Measurements from ENCODE around the gene CAPN5.

DNA sequence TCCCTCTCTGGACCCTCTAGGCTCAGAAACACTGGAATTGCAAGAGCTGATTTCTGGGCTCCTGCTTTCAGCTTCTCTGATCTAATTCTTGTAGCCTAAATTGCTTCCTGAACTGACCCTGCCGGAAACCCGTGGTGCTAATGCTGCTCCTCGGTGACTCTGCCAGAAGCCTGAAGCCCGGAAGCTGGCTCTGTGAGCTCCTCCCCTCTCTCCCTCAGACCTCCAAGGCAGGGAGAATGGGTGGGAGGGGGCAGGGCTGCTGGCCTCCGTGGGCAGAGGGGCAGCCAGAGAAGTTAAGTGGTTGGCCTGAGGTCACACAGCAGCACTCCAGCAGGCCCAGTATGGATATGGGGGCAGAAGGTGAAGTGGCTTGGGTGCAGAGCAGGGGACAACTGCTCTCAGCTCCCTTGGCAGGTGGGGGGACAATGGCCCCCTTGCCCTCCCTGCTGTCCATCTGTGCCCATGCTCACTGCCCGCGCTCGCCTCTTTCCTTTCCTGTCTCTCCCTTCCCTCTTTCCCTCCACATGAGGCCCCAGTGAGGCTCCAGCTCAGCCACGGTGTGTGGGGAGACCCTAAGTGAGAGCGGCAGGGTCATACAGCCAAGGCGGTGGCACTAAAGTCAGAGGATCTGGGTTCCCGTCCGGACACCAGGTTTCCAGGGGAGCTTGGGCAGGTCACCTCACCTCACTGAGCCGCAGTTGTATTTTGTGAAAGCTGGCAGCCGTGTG, 16.2 kb downstream of the CAPN5 start:
- TF ChIP-seq, protein P1, sequence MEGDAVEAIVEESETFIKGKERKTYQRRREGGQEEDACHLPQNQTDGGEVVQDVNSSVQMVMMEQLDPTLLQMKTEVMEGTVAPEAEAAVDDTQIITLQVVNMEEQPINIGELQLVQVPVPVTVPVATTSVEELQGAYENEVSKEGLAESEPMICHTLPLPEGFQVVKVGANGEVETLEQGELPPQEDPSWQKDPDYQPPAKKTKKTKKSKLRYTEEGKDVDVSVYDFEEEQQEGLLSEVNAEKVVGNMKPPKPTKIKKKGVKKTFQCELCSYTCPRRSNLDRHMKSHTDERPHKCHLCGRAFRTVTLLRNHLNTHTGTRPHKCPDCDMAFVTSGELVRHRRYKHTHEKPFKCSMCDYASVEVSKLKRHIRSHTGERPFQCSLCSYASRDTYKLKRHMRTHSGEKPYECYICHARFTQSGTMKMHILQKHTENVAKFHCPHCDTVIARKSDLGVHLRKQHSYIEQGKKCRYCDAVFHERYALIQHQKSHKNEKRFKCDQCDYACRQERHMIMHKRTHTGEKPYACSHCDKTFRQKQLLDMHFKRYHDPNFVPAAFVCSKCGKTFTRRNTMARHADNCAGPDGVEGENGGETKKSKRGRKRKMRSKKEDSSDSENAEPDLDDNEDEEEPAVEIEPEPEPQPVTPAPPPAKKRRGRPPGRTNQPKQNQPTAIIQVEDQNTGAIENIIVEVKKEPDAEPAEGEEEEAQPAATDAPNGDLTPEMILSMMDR (IDR thresholded peaks at IDR 0.05) = no peak
- no peak for TF ChIP-seq POLR2A (IDR thresholded peaks at IDR 0.05)
